Measurements from ENCODE around the gene EHD3.

EHD3 gene

DNA sequence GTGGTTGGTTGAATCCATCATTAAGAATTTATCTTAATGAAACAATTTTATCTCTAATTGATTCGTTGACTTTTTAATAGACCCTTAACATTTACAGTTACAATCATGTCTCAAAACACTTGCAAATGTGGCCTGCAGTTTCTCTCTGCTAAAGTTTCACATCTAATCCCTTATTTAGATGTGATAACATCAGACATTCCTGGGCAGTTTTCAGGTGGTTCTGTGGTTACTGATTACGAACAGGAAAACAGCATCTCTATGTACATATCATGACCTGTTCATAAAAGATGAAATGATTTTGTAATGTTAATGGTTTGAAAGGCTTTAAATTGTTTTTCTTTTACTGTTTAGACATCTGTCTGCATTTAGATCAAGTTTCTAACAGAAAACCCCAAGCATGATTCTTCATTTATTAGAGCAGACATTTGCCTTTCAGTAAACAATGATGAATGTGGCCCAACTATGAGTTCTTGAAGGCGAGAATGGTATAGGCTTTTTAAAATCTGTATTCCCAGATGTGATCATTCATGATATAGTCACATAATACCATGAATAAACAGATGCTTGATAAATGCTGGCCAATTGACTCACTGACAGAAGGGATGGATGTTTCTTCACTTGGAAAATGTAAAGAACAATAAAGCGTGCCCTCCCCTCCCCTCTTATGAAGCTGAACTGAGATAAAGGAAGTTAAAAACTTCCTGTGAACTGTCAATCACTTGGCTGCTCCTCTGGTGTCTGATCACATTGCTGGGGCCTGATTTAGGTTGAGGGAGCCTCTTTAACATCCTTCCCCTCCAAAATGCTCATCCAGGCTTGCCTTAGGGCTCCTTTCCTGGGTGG, 20.1 kb upstream of the EHD3 start:
- no peak overlapping the region for H3K4me3 Mint-ChIP-seq
- H3K4me1 Mint-ChIP-seq, result no peaks in the 10 kb centered on the region
- no peaks in the 10 kb centered on the region for H3K36me3 Mint-ChIP-seq (ENCODE audit: low read depth)
- H3K27ac Mint-ChIP-seq, result no peak overlapping the region
- TF ChIP-seq CTCF (IDR thresholded peaks at IDR 0.05; ENCODE audit: unreplicated experiment in 3 of 3), result no peak
- no peaks in the 10 kb centered on the region for H3K9me3 Mint-ChIP-seq
- peaks cover 20% of the 10 kb centered on the region for H3K27me3 Mint-ChIP-seq (ENCODE audit: low read depth)

GRCh38 chr2:31214444-31214915, 19.5 kb upstream of the EHD3 start:
- no peaks in the 10 kb centered on the region for H3K36me3 Mint-ChIP-seq (ENCODE audit: low read depth)
- H3K9me3 Mint-ChIP-seq, result no peaks in the 10 kb centered on the region
- peaks cover 26% of the 10 kb centered on the region for H3K27me3 Mint-ChIP-seq (ENCODE audit: low read depth)
- no peak overlapping the region for H3K4me3 Mint-ChIP-seq
- H3K27ac Mint-ChIP-seq, result no peak overlapping the region
- no peaks in the 10 kb centered on the region for H3K4me1 Mint-ChIP-seq
- no peak for TF ChIP-seq CTCF (IDR thresholded peaks at IDR 0.05; ENCODE audit: unreplicated experiment in 3 of 3)

DNA sequence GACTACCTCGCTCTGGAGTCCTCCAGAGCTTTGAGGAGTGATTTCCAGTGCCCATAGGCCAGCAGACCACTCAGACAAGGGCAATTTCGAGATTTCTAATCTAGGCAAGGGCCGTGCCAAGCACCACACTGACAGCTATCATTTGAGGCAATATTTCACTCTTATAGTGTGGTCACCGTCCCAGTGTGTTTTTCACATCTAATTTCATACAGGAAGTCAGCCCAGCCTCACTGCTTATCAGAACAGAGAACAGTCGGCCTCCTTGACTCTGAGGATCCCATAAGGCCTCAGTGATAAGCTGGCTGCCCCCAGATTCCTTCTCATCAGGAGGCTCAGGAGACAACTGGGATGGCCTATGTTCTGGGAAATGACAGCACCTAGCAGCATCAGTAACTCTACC, 17.2 kb upstream of the EHD3 start:
- Mint-ChIP-seq H3K9me3 (no peaks in the 10 kb centered on the region), H3K27me3 (ENCODE audit: low read depth) (peaks cover 44% of the 10 kb centered on the region), H3K27ac (no peak overlapping the region), H3K36me3 (ENCODE audit: low read depth) (no peaks in the 10 kb centered on the region), H3K4me3 (no peak overlapping the region), H3K4me1 (no peaks in the 10 kb centered on the region)
- TF ChIP-seq CTCF (IDR thresholded peaks at IDR 0.05; ENCODE audit: unreplicated experiment in 3 of 3), result no peak

DNA sequence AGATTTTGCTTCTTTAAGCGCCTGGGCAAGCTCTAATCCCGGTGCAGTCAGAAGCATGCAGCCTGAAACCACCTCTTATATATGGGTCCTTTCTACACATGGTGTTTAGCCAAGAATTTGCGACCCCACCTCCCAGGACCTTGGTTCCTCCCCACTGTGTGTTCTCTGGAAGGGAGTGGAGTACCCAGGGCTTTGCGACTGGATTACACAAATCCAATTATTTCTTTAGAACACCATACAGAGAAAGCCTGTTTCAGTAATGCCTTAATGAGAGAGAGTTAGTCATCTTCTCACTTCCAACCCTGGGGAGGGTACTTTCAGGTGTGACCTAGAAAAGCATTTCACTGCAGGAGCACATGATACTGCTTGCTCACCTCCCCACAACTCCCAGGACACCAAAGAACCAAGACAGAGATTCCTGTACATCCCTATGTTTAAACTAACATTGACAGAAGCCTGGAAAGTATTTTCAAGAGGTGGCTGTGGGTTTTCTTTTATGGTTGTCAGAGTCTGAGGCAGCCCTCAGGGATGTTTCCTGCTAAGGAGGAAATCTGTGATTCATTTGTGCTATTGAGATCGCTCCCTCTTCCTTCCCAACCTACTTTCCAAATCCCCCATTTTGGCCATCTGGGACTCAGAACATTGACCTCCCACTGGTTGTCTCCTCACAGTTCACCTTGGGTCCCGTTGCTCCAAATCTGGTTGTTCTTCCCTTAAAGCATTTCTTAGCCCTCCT, 16.3 kb upstream of the EHD3 start, which contains the start of gene CAPN14:
CAPN14 (minus strand) TSS at position 51 of the 736 bp plus-strand sequence. CDS start 12,068 bp downstream, outside the sequence.
- H3K36me3 Mint-ChIP-seq (ENCODE audit: low read depth), result no peaks in the 10 kb centered on the region
- no peak for TF ChIP-seq CTCF (IDR thresholded peaks at IDR 0.05; ENCODE audit: unreplicated experiment in 3 of 3)
- peaks cover 52% of the 10 kb centered on the region for H3K27me3 Mint-ChIP-seq (ENCODE audit: low read depth)
- peak within 1 kb of the TSS in 1 of 3 experiments; percentile 55 for H3K27ac Mint-ChIP-seq
- no peaks in the 10 kb centered on the region for H3K4me1 Mint-ChIP-seq
- H3K4me3 Mint-ChIP-seq, result no peak within 1 kb of the TSS
- no peaks in the 10 kb centered on the region for H3K9me3 Mint-ChIP-seq

GRCh38 chr2:31219131-31219969, 14.6 kb upstream of the EHD3 start:
- Mint-ChIP-seq H3K9me3 (no peaks in the 10 kb centered on the region), H3K36me3 (ENCODE audit: low read depth) (no peaks in the 10 kb centered on the region)

More at GRCh38 chr2:31219131-31219969, 14.6 kb upstream of the EHD3 start:
- H3K27ac Mint-ChIP-seq, result no peak overlapping the region
- no peaks in the 10 kb centered on the region for H3K4me1 Mint-ChIP-seq
- no peak overlapping the region for H3K4me3 Mint-ChIP-seq
- peaks cover 67% of the 10 kb centered on the region for H3K27me3 Mint-ChIP-seq (ENCODE audit: low read depth)
- no peak for TF ChIP-seq CTCF (IDR thresholded peaks at IDR 0.05; ENCODE audit: unreplicated experiment in 3 of 3)
